H9 (cell line): ENCODE results near the gene RPL10A. TPM values are rescaled to one million over a fixed set of nuclear protein-coding genes. Genes with fewer than 3 reads are reported as not detected.

ENCODE experiments used
- DNase-seq: peaks from one replicate; pipeline ENCODE4 v3.0.0-alpha.2; 2017
- H2AFZ ChIP-seq: one replicate; pipeline ENCODE4 v1.6.1; 2013; ENCODE audit warnings: mild to moderate bottlenecking, low read length, control low read depth, moderate library complexity
- H2AK5ac ChIP-seq: 2 replicates; pipeline ENCODE4 v1.6.1; 2013; ENCODE audit warnings: low read length, control low read depth, mixed read lengths; ENCODE audit not compliant: insufficient read length
- H2BK120ac ChIP-seq: one replicate; pipeline ENCODE4 v1.6.1; 2013; ENCODE audit warnings: low read depth, mild to moderate bottlenecking, low read length, control low read depth, inconsistent platforms; ENCODE audit not compliant: poor library complexity, severe bottlenecking
- H2BK12ac ChIP-seq: 2 replicates; pipeline ENCODE4 v1.6.1; 2013; ENCODE audit warnings: low read length, control low read depth, mixed read lengths, low read depth; ENCODE audit not compliant: insufficient read length
- H2BK15ac ChIP-seq: 2 replicates; pipeline ENCODE4 v1.6.1; 2013; ENCODE audit warnings: low read depth, low read length, control low read depth
- H2BK20ac ChIP-seq: one replicate; pipeline ENCODE4 v1.6.1; 2013; ENCODE audit warnings: low read depth, mild to moderate bottlenecking, low read length, control low read depth, inconsistent platforms; ENCODE audit not compliant: poor library complexity, severe bottlenecking
- H2BK5ac ChIP-seq: 2 replicates; pipeline ENCODE4 v1.6.1; 2013; ENCODE audit warnings: low read length, control low read depth, mixed read lengths; ENCODE audit not compliant: insufficient read length
- H3K14ac ChIP-seq: 2 replicates; pipeline ENCODE4 v1.6.1; 2013; ENCODE audit warnings: low read length, control low read depth; ENCODE audit not compliant: insufficient read depth
- H3K18ac ChIP-seq: 2 replicates; pipeline ENCODE4 v1.6.1; 2013; ENCODE audit warnings: low read depth, mild to moderate bottlenecking, mixed read lengths, low read length, control low read depth; ENCODE audit not compliant: insufficient read length
- H3K23ac ChIP-seq: 2 replicates; pipeline ENCODE4 v1.6.1; 2013; ENCODE audit warnings: low read length, control low read depth, mixed read lengths, low read depth; ENCODE audit not compliant: insufficient read length
- H3K23me2 ChIP-seq: 2 replicates; pipeline ENCODE4 v1.6.1; 2013; ENCODE audit warnings: low read depth, mild to moderate bottlenecking, mixed read lengths, low read length, control low read depth; ENCODE audit not compliant: insufficient read length, poor library complexity, severe bottlenecking
- H3K27ac ChIP-seq: 2 replicates; pipeline ENCODE4 v1.5.1; 2013; ENCODE audit warnings: low read length, control low read depth, mixed read lengths, low read depth; ENCODE audit not compliant: insufficient read length
- H3K27me3 ChIP-seq: 2 replicates; pipeline ENCODE4 v1.6.1; 2013; ENCODE audit warnings: low read length, control low read depth, inconsistent platforms; ENCODE audit not compliant: insufficient read depth
- H3K4ac ChIP-seq: 2 replicates; pipeline ENCODE4 v1.6.1; 2013; ENCODE audit warnings: low read depth, mild to moderate bottlenecking, control low read depth, inconsistent platforms, low read length, moderate library complexity
- H3K4me1 ChIP-seq: 2 replicates; pipeline ENCODE4 v1.6.1; 2013; ENCODE audit warnings: low read length, control low read depth, inconsistent platforms; ENCODE audit not compliant: insufficient read depth
- H3K4me2 ChIP-seq: 2 replicates; pipeline ENCODE4 v1.6.1; 2013; ENCODE audit warnings: low read length, control low read depth, mixed read lengths; ENCODE audit not compliant: insufficient read length, insufficient read depth
- H3K56ac ChIP-seq: 2 replicates; pipeline ENCODE4 v1.6.1; 2013; ENCODE audit warnings: low read depth, mild to moderate bottlenecking, mixed read lengths, low read length, control low read depth; ENCODE audit not compliant: insufficient read length
- H3K79me1 ChIP-seq: 2 replicates; pipeline ENCODE4 v1.6.1; 2013; ENCODE audit warnings: low read depth, mild to moderate bottlenecking, moderate library complexity, low read length, control low read depth, inconsistent platforms; ENCODE audit not compliant: insufficient read depth, poor library complexity, severe bottlenecking
- H3K79me2 ChIP-seq: 2 replicates; pipeline ENCODE4 v1.6.1; 2013; ENCODE audit warnings: low read length, control low read depth, inconsistent platforms; ENCODE audit not compliant: insufficient read depth
- H3K9ac ChIP-seq: 2 replicates; pipeline ENCODE4 v1.6.1; 2013; ENCODE audit warnings: low read length, control low read depth, mixed read lengths; ENCODE audit not compliant: insufficient read length; ENCODE audit errors: extremely low read depth
- H3K9me3 ChIP-seq: one replicate; pipeline ENCODE4 v1.6.1; 2013; ENCODE audit warnings: low read depth, low read length, inconsistent platforms; ENCODE audit not compliant: control insufficient read depth
- H3T11ph ChIP-seq: one replicate; pipeline ENCODE4 v1.6.1; 2013; ENCODE audit warnings: mild to moderate bottlenecking, low read length, control low read depth, inconsistent platforms
- H4K20me1 ChIP-seq: one replicate; pipeline ENCODE4 v1.6.1; 2013; ENCODE audit not compliant: control insufficient read depth, insufficient read length, insufficient read depth
- H4K5ac ChIP-seq: 2 replicates; pipeline ENCODE4 v1.6.1; 2013; ENCODE audit warnings: low read depth, mild to moderate bottlenecking, mixed read lengths, low read length, control low read depth; ENCODE audit not compliant: insufficient read length
- H4K8ac ChIP-seq: replicated peaks from 2 replicates; pipeline ENCODE4 v1.6.1; 2013; ENCODE audit warnings: low read length, control low read depth, mixed read lengths, low read depth; ENCODE audit not compliant: insufficient read length
- H4K91ac ChIP-seq: 2 replicates; pipeline ENCODE4 v1.6.1; 2013; ENCODE audit warnings: low read depth, mild to moderate bottlenecking, moderate library complexity, mixed read lengths, low read length, control low read depth; ENCODE audit not compliant: insufficient read length
- H3K27ac Mint-ChIP-seq, 3 experiments: 2 replicates in 2 of 3; 3 replicates in 1 of 3; pipeline ENCODE4 v1.8.0; 2020 to 2021; ENCODE audit warnings: mixed read lengths in 3 of 3, mild to moderate bottlenecking in 1 of 3, moderate library complexity in 1 of 3
- H3K27me3 Mint-ChIP-seq: 2 replicates; pipeline ENCODE4 v1.8.0; 2021; ENCODE audit warnings: low read depth, mild to moderate bottlenecking, moderate library complexity, mixed read lengths
- H3K36me3 Mint-ChIP-seq, 3 experiments: 2 replicates in 2 of 3; 3 replicates in 1 of 3; pipeline ENCODE4 v1.8.0; 2020 to 2021; ENCODE audit warnings: low read depth in 3 of 3, mixed read lengths in 3 of 3; ENCODE audit not compliant: insufficient read depth in 1 of 3
- H3K4me1 Mint-ChIP-seq, 2 experiments: 2 replicates each; pipeline ENCODE4 v1.8.0; 2020; ENCODE audit warnings: mixed read lengths in 2 of 2
- H3K4me3 Mint-ChIP-seq, 2 experiments: 2 replicates in 1 of 2; 3 replicates in 1 of 2; pipeline ENCODE4 v1.8.0; 2020 to 2021; ENCODE audit warnings: mild to moderate bottlenecking in 2 of 2, mixed read lengths in 2 of 2, moderate library complexity in 1 of 2
- H3K9me3 Mint-ChIP-seq, 2 experiments: 2 replicates in 1 of 2; 3 replicates in 1 of 2; pipeline ENCODE4 v1.8.0; 2020; ENCODE audit warnings: mild to moderate bottlenecking in 2 of 2, mixed read lengths in 2 of 2, moderate library complexity in 1 of 2
- whole genome bisulfite sequencing: extraction: QIAGEN DNeasy Blood & Tissue Kit; methylation state at CpG from one replicate; pipeline ENCODE4 v1.1.7; 2013; ENCODE audit warnings: missing lambda C conversion rate, low lambda C conversion rate, mixed read lengths; ENCODE audit not compliant: insufficient read length; ENCODE audit errors: extremely low coverage; 5-methylcytosine and 5-hydroxymethylcytosine counted together
- total RNA-seq: library from RNA; stranded (reverse); gene quantifications from 2 replicates; pipeline ENCODE4 v1.2.1, GENCODE V29; 2021
- TF ChIP-seq, protein P1 (sequence below): fragments of 200-600 bp; sonication (generic); conservative IDR thresholded peaks from 3 replicates; pipeline ENCODE4 v1.8.0; 2021; ENCODE audit warnings: antibody characterized with exemption, mild to moderate bottlenecking

The RPL10A gene
- total RNA-seq, 1 experiment from 2014 or later, result 1,830 TPM

DNA sequence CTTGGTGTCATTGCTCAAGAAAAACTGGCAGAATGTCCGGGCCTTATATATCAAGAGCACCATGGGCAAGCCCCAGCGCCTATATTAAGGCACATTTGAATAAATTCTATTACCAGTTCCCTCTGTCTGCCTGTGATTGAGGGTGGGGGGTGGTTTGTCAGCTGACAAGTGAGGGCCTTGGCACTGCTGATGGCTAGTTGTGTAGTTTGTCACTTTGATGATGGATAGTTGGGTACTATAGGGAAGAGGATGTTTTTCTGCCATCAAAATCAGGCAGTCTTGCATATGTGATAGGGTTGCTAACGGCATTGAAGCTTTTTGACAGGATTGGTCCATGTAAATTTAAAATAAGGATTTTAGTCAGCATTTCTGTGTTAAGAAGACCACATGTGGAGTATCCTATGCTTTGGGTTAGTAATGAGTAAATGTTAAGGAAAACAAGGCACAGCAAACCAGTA is 2.5 kb downstream of the RPL10A start:
- no peak overlapping the region for H4K91ac ChIP-seq
- no peaks in the 10 kb centered on the region for H3K9me3 ChIP-seq
- no peak overlapping the region for H4K5ac ChIP-seq
- no peak overlapping the region for H2BK15ac ChIP-seq
- no peak overlapping the region for H2AFZ ChIP-seq
- H3K4me1 Mint-ChIP-seq, result peaks cover 30 to 43% of the 10 kb centered on the region in 2 experiments
- H3K79me2 ChIP-seq, result peaks cover 19% of the 10 kb centered on the region; the same call in 1 of the 2 replicates
- no peak overlapping the region for H2BK20ac ChIP-seq
- DNase-seq, result no peak
- TF ChIP-seq, protein P1, sequence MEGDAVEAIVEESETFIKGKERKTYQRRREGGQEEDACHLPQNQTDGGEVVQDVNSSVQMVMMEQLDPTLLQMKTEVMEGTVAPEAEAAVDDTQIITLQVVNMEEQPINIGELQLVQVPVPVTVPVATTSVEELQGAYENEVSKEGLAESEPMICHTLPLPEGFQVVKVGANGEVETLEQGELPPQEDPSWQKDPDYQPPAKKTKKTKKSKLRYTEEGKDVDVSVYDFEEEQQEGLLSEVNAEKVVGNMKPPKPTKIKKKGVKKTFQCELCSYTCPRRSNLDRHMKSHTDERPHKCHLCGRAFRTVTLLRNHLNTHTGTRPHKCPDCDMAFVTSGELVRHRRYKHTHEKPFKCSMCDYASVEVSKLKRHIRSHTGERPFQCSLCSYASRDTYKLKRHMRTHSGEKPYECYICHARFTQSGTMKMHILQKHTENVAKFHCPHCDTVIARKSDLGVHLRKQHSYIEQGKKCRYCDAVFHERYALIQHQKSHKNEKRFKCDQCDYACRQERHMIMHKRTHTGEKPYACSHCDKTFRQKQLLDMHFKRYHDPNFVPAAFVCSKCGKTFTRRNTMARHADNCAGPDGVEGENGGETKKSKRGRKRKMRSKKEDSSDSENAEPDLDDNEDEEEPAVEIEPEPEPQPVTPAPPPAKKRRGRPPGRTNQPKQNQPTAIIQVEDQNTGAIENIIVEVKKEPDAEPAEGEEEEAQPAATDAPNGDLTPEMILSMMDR, result no peak
- WGBS, result no CpG with 5 or more reads among the region's 3 CpGs
- no peak overlapping the region for H2BK5ac ChIP-seq
- H2BK120ac ChIP-seq, result no peak overlapping the region
- peaks cover 6 to 7% of the 10 kb centered on the region in 2 experiments; a peak in 4 of 5 replicates for H3K9me3 Mint-ChIP-seq
- H3K23ac ChIP-seq, result no peak overlapping the region
- H3K27me3 Mint-ChIP-seq, result peaks cover 7% of the 10 kb centered on the region
- no peak overlapping the region for H3K56ac ChIP-seq
- no peak overlapping the region for H2AK5ac ChIP-seq
- peaks cover 38 to 80% (median 73%) of the 10 kb centered on the region in 3 experiments for H3K36me3 Mint-ChIP-seq
- peak overlapping the region; percentile 91 to 98 for H3K4me3 Mint-ChIP-seq
- no peak overlapping the region for H3K4ac ChIP-seq
- no peak overlapping the region for H2BK12ac ChIP-seq
- no peak overlapping the region for H4K8ac ChIP-seq
- H3K23me2 ChIP-seq, result peaks cover 15% of the 10 kb centered on the region
- H3K27ac Mint-ChIP-seq, result peak overlapping the region in 2 of 3 experiments; percentile 3 to 93; a peak in 3 of 7 replicates
- H3K79me1 ChIP-seq, result peaks cover 3% of the 10 kb centered on the region
- no peak overlapping the region for H3K27ac ChIP-seq
- H3K18ac ChIP-seq, result no peak overlapping the region
- no peak overlapping the region for H3K9ac ChIP-seq
- H3T11ph ChIP-seq, result no peak overlapping the region
- no peaks in the 10 kb centered on the region for H4K20me1 ChIP-seq
- no peak overlapping the region for H3K14ac ChIP-seq
- peaks cover 3% of the 10 kb centered on the region; the same call in 1 of the 2 replicates for H3K4me1 ChIP-seq
- peak overlapping the region; percentile 95 for H3K4me2 ChIP-seq
- no peaks in the 10 kb centered on the region for H3K27me3 ChIP-seq
